IMR-90 (cell line): Measurements from ENCODE around the gene CFAP299. TPM values are rescaled to one million over a fixed set of nuclear protein-coding genes. Genes with fewer than 3 reads are reported as not detected.

Experiments
- ATAC-seq: fragments of 200-7000 bp; cut with Tn5 transposase; 2 replicates; pipeline ENCODE4 v1.9.1; 2020; ENCODE audit warnings: low read depth, mild to moderate bottlenecking, moderate library complexity
- BruUV-seq: library from RNA; stranded (reverse); fragments of 400-500 nt; replicated peaks from 2 replicates; lab custom pipeline; 2021; lab: Mats Ljungman, UMichigan
- CTCF ChIA-PET: fragments of 300-600 bp; formaldehyde crosslinking; extraction: SDS; loops from one replicate; lab custom pipeline; 2021; ENCODE audit warnings: antibody characterized with exemption; lab: Yijun Ruan, JAX
- POLR2A ChIA-PET: fragments of 300-600 bp; sonication (Branson Sonifier 250); formaldehyde crosslinking; loops from one replicate; lab custom pipeline; 2022; ENCODE audit warnings: antibody characterized with exemption; ENCODE audit not compliant: unreplicated experiment; lab: Charles Lee
- DNase-seq: peaks from one replicate; pipeline ENCODE4 v3.0.0; 2013
- H2AFZ ChIP-seq: replicated peaks from 2 replicates; pipeline ENCODE3; 2013; ENCODE audit warnings: low read length, mild to moderate bottlenecking; ENCODE audit not compliant: poor library complexity
- H2AK5ac ChIP-seq: 2 replicates; pipeline ENCODE4 v1.6.1; 2013; ENCODE audit warnings: low read depth, low read length, inconsistent platforms
- H2AK9ac ChIP-seq: replicated peaks from 2 replicates; pipeline ENCODE3; 2013; ENCODE audit warnings: mild to moderate bottlenecking, low read depth, low read length, moderate library complexity; ENCODE audit not compliant: poor library complexity
- H2BK120ac ChIP-seq: 2 replicates; pipeline ENCODE4 v1.6.1; 2013; ENCODE audit warnings: low read depth, low read length, inconsistent platforms
- H2BK15ac ChIP-seq: 3 replicates; pipeline ENCODE4 v1.6.1; 2013; ENCODE audit warnings: low read depth, low read length, inconsistent platforms
- H2BK20ac ChIP-seq: 2 replicates; pipeline ENCODE4 v1.6.1; 2013; ENCODE audit warnings: low read depth, mild to moderate bottlenecking, inconsistent platforms, low read length, moderate library complexity
- H2BK5ac ChIP-seq: 2 replicates; pipeline ENCODE4 v1.6.1; 2013; ENCODE audit warnings: mild to moderate bottlenecking, low read depth, low read length, inconsistent platforms; ENCODE audit not compliant: poor library complexity, severe bottlenecking
- H3K14ac ChIP-seq: replicated peaks from 2 replicates; pipeline ENCODE4 v1.6.1; 2013; ENCODE audit warnings: low read depth, low read length, inconsistent platforms
- H3K18ac ChIP-seq: 2 replicates; pipeline ENCODE4 v1.6.1; 2013; ENCODE audit warnings: low read depth, low read length, control low read depth
- H3K23ac ChIP-seq: 2 replicates; pipeline ENCODE4 v1.6.1; 2013; ENCODE audit warnings: low read depth, low read length, inconsistent platforms
- H3K27ac ChIP-seq: 2 replicates; pipeline ENCODE4 v1.5.1; 2013; ENCODE audit warnings: mild to moderate bottlenecking, control low read depth, low read length; ENCODE audit not compliant: insufficient read depth
- H3K27me3 ChIP-seq: 2 replicates; pipeline ENCODE4 v1.6.1; 2013; ENCODE audit warnings: low read length; ENCODE audit not compliant: control insufficient read depth, insufficient read depth
- H3K36me3 ChIP-seq: 2 replicates; pipeline ENCODE4 v1.6.1; 2013; ENCODE audit warnings: low read length, mixed read lengths; ENCODE audit not compliant: control insufficient read depth, insufficient read depth
- H3K4ac ChIP-seq: 2 replicates; pipeline ENCODE4 v1.6.1; 2013; ENCODE audit warnings: low read depth, low read length, inconsistent platforms
- H3K4me1 ChIP-seq: 2 replicates; pipeline ENCODE4 v1.6.1; 2013; ENCODE audit warnings: low read length, mixed read lengths; ENCODE audit not compliant: control insufficient read depth, insufficient read depth
- H3K4me2 ChIP-seq: 2 replicates; pipeline ENCODE4 v1.6.1; 2013; ENCODE audit warnings: low read depth, mild to moderate bottlenecking, control low read depth, low read length, moderate library complexity
- H3K4me3 ChIP-seq: 2 replicates; pipeline ENCODE4 v1.5.1; 2013; ENCODE audit warnings: low read depth, mild to moderate bottlenecking, control low read depth, low read length, moderate library complexity; ENCODE audit not compliant: insufficient read depth
- H3K56ac ChIP-seq: 2 replicates; pipeline ENCODE4 v1.6.1; 2013; ENCODE audit warnings: low read length, inconsistent platforms; ENCODE audit not compliant: insufficient read depth; ENCODE audit errors: extremely low read depth
- H3K79me1 ChIP-seq, 2 experiments: 2 replicates each; pipeline ENCODE4 v1.6.1; 2013; ENCODE audit warnings: low read length in 2 of 2, inconsistent platforms in 1 of 2, low read depth in 1 of 2
- H3K9ac ChIP-seq: 2 replicates; pipeline ENCODE4 v1.6.1; 2013; ENCODE audit warnings: low read depth, low read length, control low read depth
- H3K9me1 ChIP-seq: 2 replicates; pipeline ENCODE4 v1.6.1; 2013; ENCODE audit warnings: low read length, inconsistent platforms; ENCODE audit not compliant: insufficient read depth
- H3K9me3 ChIP-seq: 2 replicates; pipeline ENCODE4 v1.6.1; 2013; ENCODE audit warnings: low read length; ENCODE audit not compliant: control insufficient read depth, insufficient read depth
- H4K20me1 ChIP-seq: 2 replicates; pipeline ENCODE4 v1.6.1; 2013; ENCODE audit warnings: low read length, inconsistent platforms; ENCODE audit not compliant: insufficient read depth
- H4K5ac ChIP-seq: 2 replicates; pipeline ENCODE4 v1.6.1; 2013; ENCODE audit warnings: mild to moderate bottlenecking, low read depth, low read length, control low read depth
- H4K8ac ChIP-seq, 2 experiments: 2 replicates each; pipeline ENCODE4 v1.6.1; 2013; ENCODE audit warnings: low read depth in 2 of 2, low read length in 2 of 2, control low read depth in 1 of 2, inconsistent platforms in 1 of 2
- H4K91ac ChIP-seq: 2 replicates; pipeline ENCODE4 v1.6.1; 2013; ENCODE audit warnings: low read depth, low read length, inconsistent platforms; ENCODE audit not compliant: insufficient read depth
- CHD1 ChIP-seq: IDR thresholded peaks from 2 replicates; pipeline ENCODE4 v1.6.1; 2012; ENCODE audit warnings: low read depth, low read length, improper control_type of control experiment
- CTCF ChIP-seq: conservative IDR thresholded peaks from 2 replicates; pipeline ENCODE4 v1.5.1; 2012; ENCODE audit warnings: mild to moderate bottlenecking, low read depth, low read length, improper control_type of control experiment
- ELK1 ChIP-seq: fragments of 150-350 bp; IDR thresholded peaks from 2 replicates; pipeline ENCODE4 v1.6.1; 2016; ENCODE audit warnings: low read depth, mild to moderate bottlenecking, low read length, moderate library complexity, borderline replicate concordance
- MAFK ChIP-seq: IDR thresholded peaks from 2 replicates; pipeline ENCODE4 v1.6.1; 2012; ENCODE audit warnings: low read depth, low read length, improper control_type of control experiment
- MXI1 ChIP-seq: IDR thresholded peaks from 2 replicates; pipeline ENCODE4 v1.6.1; 2012; ENCODE audit warnings: low read depth, mild to moderate bottlenecking, low read length, moderate library complexity, borderline replicate concordance
- POLR2A ChIP-seq: IDR thresholded peaks from 2 replicates; pipeline ENCODE4 v1.6.1; 2012; ENCODE audit warnings: mild to moderate bottlenecking, low read depth, low read length
- RFX5 ChIP-seq: IDR thresholded peaks from 2 replicates; pipeline ENCODE4 v1.8.0; 2012; ENCODE audit warnings: low read depth, mild to moderate bottlenecking, low read length, moderate library complexity
- SMC3 ChIP-seq: fragments of 150-350 bp; IDR thresholded peaks from 2 replicates; pipeline ENCODE4 v1.6.1; 2016; ENCODE audit warnings: low read depth, mild to moderate bottlenecking, antibody characterized with exemption, low read length, moderate library complexity
- WGBS, 2 experiments: methylation state at CpG; one replicate each; pipeline versions ENCODE4 v1.1.5 to v1.1.7; 2013; ENCODE audit warnings: missing lambda C conversion rate in 2 of 2; ENCODE audit not compliant: insufficient read length in 1 of 2; ENCODE audit errors: extremely low coverage in 2 of 2; 5-methylcytosine and 5-hydroxymethylcytosine counted together
- dilution Hi-C: fragments of 300-500 bp; cut with HindIII; formaldehyde crosslinking; loops from one replicate; pipeline ENCODE4 v1.14.3; 2018; ENCODE audit warnings: low sequenced_read_pairs; ENCODE audit not compliant: unreplicated experiment
- in situ Hi-C: fragments of 300-500 bp; cut with MboI; formaldehyde crosslinking; loops from 3 replicates; pipeline ENCODE4 v1.14.3; 2019; ENCODE audit warnings: low sequenced_read_pairs, inconsistent platforms, mixed read lengths
- intact Hi-C: fragments of 100-400 bp; cut with micrococcal nuclease; formaldehyde crosslinking; loops from 2 replicates; pipeline ENCODE4 v1.10.0; 2022
- polyA plus RNA-seq, 3 experiments: library from polyadenylated mRNA; depleted of rRNA; stranded (reverse); fragments of >200 nt; gene quantifications; 2 replicates each; pipeline ENCODE4 v1.2.3, GENCODE V29; 2012; ENCODE audit warnings: low replicate concordance in 1 of 3
- total RNA-seq: library from RNA; depleted of rRNA; stranded (reverse); fragments of >200 nt; gene quantifications from 2 replicates; pipeline ENCODE4 v1.2.3, GENCODE V29; 2012

Gene CFAP299
- total and polyA plus RNA-seq, 2 of the 4 experiments (the other 2 are of a cell fraction) = 1.0 to 1.1 TPM

GRCh38 chr4:80521438-80521837 lies 185.9 kb downstream of the CFAP299 start:
- ChIA-PET POLR2A (no interaction called here), CTCF (no interaction called here)
- no peak overlapping the region for H3K18ac ChIP-seq
- no peak overlapping the region for H3K4ac ChIP-seq
- no peaks in the 10 kb centered on the region for H3K27me3 ChIP-seq
- ATAC-seq (no peak), DNase-seq (no peak)
- H2BK5ac ChIP-seq = no peak overlapping the region
- no peak overlapping the region for H4K5ac ChIP-seq
- no peaks in the 10 kb centered on the region for H3K4me1 ChIP-seq
- in situ Hi-C loops (no loop called here), dilution Hi-C loops (no loop called here), intact Hi-C loops (no loop called here)
- no CpG with 5 or more reads among the region's 1 CpG for WGBS, 2 experiments
- no peak overlapping the region for H3K4me2 ChIP-seq
- H3K4me3 ChIP-seq = no peak overlapping the region
- no peak overlapping the region for H2AK5ac ChIP-seq
- no peak overlapping the region for H2AK9ac ChIP-seq
- BruUV-seq = no TSS peak
- H3K23ac ChIP-seq = no peak overlapping the region
- no peak overlapping the region for H2AFZ ChIP-seq
- H3K9me1 ChIP-seq = no peaks in the 10 kb centered on the region
- H3K9ac ChIP-seq = no peak overlapping the region
- no peaks in the 10 kb centered on the region for H3K9me3 ChIP-seq
- H3K14ac ChIP-seq = no peak overlapping the region
- no peak overlapping the region for H2BK120ac ChIP-seq
- no peak overlapping the region for H4K8ac ChIP-seq
- H2BK15ac ChIP-seq = no peak overlapping the region
- H3K27ac ChIP-seq = no peak overlapping the region
- H4K91ac ChIP-seq = no peak overlapping the region
- no peaks in the 10 kb centered on the region for H4K20me1 ChIP-seq
- no peaks in the 10 kb centered on the region for H3K79me1 ChIP-seq
- H2BK20ac ChIP-seq = no peak overlapping the region
- TF ChIP-seq MAFK (no peak), RFX5 (no peak), CHD1 (no peak), SMC3 (no peak), CTCF (no peak), MXI1 (no peak), POLR2A (no peak), ELK1 (no peak)
- H3K56ac ChIP-seq = no peak overlapping the region
- H3K36me3 ChIP-seq = no peaks in the 10 kb centered on the region
